Astrocyte of the spinal cord (primary cell): ENCODE data around the gene LAMA3.

Source experiments
- DNase-seq: peaks from one replicate; pipeline ENCODE4 v3.0.0; 2011; ENCODE audit warnings: low read depth, low spot score
- H3K4me3 ChIP-seq: 2 replicates; pipeline ENCODE4 v1.5.1; 2011; ENCODE audit warnings: low read depth, mild to moderate bottlenecking, low read length, moderate library complexity
- CTCF ChIP-seq: IDR thresholded peaks from 2 replicates; pipeline ENCODE4 v1.5.1; 2012; ENCODE audit warnings: low read depth, mild to moderate bottlenecking, low read length, inconsistent platforms
- in situ Hi-C: cut with HindIII; loops from 2 replicates; pipeline ENCODE4 v1.10.0; 2017; ENCODE audit warnings: low sequenced_read_pairs

The LAMA3 gene

DNA sequence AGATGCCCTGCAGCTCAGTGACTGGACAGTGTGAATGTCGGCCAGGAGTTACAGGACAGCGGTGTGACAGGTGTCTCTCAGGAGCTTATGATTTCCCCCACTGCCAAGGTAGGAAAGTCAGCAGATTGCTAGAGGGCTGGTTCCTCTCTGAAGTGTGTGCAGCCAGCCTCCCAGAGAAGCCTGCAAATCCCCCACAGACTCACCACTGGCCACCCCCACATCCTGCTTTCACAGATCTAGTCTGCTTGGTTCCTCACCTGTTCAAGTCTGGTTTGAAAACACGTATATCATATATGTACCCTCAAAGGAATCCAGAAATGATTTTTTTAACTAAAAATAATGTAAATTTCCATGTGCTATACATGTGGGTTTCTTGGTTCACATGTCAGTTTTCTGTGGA is 121.1 kb downstream of the LAMA3 start:
- in situ Hi-C loops, result no loop called here
- no peak for DNase-seq
- no peak for TF ChIP-seq CTCF
- no peak overlapping the region for H3K4me3 ChIP-seq

- in situ Hi-C loops, result no loop called here
- H3K4me3 ChIP-seq, result no peak overlapping the region
- no peak for DNase-seq
- TF ChIP-seq CTCF, result no peak
Measured at GRCh38 chr18:23811176-23811575, 121.9 kb downstream of the LAMA3 start.

DNA sequence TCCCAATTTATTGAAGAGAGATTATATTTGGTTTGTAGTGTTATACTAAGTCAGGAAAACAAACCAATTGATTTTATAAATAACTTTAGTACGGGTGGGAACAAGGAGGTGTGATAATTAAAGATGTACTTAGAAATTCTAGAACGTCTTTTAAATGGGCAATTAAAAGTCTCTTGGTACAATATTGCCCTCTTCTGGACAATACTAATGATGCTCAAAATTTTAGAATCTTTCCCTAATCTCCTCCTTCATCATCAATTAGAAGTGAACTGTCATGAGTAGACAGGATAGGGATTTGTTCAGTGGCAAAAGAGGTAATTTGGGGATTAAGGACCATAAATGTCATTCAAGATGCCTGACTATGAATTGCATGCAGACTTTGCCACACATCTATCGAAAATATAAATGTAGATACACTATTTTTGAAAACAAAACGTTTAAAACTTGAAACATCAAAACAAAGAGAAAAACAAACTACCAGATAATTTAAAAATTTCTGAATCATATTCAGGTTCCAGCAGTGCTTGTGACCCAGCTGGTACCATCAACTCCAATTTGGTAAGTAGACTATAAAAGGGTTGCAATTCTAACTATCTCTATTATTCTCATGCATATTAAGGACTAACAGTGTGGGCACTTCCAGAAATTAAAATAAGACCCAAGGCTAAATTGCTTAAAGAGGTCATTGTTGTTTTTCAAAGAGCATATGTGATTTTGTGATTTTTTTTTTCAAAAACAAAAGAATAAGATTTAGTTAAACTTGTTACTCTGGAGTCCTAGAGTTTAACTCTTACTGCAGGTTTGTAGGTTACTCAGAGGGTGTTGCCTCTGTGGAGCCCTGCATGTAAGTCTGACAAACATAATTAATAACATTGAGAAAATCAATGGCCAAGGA is 123.5 kb downstream of the LAMA3 start:
- DNase-seq, result peak; percentile 35
- in situ Hi-C loops, result no loop called here
- H3K4me3 ChIP-seq, result no peak overlapping the region
- peak; percentile 44 for TF ChIP-seq CTCF

- no peak for TF ChIP-seq CTCF
- no peak for DNase-seq
- in situ Hi-C loops, result no loop called here
- H3K4me3 ChIP-seq, result no peak overlapping the region
Measured at GRCh38 chr18:23814991-23815614, 125.8 kb downstream of the LAMA3 start.

GRCh38 chr18:23816021-23816420 is 126.8 kb downstream of the LAMA3 start:
- no peak for TF ChIP-seq CTCF
- in situ Hi-C loops, result no loop called here
- no peak overlapping the region for H3K4me3 ChIP-seq
- DNase-seq, result no peak

DNA sequence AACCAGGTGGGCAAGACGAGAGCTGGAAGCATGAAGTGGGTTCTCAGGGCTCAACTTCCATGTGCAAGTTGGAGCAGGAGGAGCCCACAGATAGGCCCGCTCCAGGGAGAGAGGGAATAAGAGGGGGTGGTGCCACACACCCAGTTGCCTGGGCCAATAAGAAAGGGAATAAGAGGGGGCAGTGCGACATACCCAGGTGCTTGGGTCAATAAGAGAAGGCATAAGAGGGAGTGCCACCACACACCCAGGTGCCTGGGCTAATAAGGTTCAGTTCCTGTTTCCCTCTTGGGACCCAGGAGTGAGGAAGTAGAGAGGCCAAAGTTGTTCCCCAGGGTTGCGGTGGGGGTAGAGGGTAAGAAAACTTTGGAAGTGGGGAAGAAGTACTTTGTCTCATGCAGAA is 127.5 kb downstream of the LAMA3 start:
- in situ Hi-C loops, result no loop called here
- no peak for TF ChIP-seq CTCF
- H3K4me3 ChIP-seq, result no peak overlapping the region
- DNase-seq, result no peak
